SHP77 (cell line): ENCODE data around the gene GPC5.
"Not testable (repeated sequence)": the region's sequence is repeated elsewhere in the genome, so short reads cannot be mapped to it uniquely, and the experiment has no call there.

ENCODE experiments used
- DNase-seq, 2 experiments: peaks; one replicate each; lab custom pipeline; 2025; lab: John Stamatoyannopoulos, UW

The GPC5 gene

GRCh38 chr13:91879360-91879759 is 480.9 kb downstream of the GPC5 start:
- no peak for DNase-seq

GRCh38 chr13:91882918-91883317 is 484.5 kb downstream of the GPC5 start:
- DNase-seq, result no peak

GRCh38 chr13:91889641-91890040 is 491.2 kb downstream of the GPC5 start:
- no peak for DNase-seq

GRCh38 chr13:91891141-91891540 is 492.7 kb downstream of the GPC5 start:
- no peak for DNase-seq

- DNase-seq, result no peak
Measured at GRCh38 chr13:91893040-91893439, 494.6 kb downstream of the GPC5 start.

DNA sequence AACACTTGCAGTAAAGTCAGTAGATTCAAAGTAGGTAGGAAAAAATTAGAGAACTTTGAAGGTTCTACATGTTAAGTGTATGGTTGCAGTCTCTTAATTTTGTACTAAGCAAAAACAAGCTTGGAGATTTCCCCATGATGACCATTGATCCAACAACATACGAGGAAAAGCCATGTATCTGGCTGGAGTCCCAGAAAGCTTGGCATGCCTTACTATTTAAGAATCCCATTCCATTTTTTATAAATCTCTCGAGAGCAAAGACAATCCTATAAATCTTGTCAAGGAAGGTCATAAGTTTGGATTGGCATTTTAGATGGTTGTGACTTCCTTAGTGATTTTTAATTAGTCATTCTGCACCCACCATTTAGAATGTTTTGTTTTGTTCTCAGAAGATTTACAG is 495.9 kb downstream of the GPC5 start:
- no peak for DNase-seq

DNA sequence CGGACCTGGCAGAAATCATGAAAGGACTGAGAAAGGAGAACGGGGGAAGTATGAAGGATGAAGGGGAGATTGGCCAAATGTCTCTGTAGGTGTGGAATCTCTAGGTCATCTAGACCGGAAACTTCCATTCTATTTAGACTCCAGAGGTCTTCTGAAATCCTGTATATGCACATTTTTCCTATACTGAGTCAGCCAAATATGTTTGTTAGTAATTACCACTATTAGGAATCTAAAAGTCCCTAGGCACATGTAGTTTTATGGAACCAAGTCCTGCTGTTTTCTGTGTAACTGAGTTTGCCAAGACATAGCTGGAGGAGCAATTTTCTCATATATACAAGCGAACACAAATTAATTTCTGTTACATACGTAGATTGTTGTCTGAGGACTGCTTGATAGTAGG is 498.1 kb downstream of the GPC5 start:
- DNase-seq, result no peak

DNA sequence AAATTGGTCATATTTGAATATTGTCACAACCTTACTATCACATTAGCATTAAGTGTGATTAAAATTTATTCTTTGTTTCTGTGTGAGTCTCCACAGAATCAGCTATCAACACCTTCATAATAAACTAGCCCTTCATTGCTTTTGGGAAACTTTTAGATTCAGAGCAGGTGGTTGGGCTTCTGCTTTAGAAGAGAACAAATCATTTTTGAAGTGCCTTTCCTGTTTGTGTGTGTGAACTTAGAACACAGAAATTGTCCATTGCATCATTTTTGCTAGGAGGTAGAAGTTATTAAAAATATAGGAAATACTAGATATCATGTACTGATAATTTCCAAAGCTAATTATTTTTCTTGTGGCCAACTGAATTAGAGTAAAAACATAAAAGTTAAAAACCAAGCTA is 500.6 kb downstream of the GPC5 start:
- not testable (repeated sequence) for DNase-seq

- DNase-seq, result no peak
Measured at GRCh38 chr13:91902291-91902690, 503.9 kb downstream of the GPC5 start.

DNA sequence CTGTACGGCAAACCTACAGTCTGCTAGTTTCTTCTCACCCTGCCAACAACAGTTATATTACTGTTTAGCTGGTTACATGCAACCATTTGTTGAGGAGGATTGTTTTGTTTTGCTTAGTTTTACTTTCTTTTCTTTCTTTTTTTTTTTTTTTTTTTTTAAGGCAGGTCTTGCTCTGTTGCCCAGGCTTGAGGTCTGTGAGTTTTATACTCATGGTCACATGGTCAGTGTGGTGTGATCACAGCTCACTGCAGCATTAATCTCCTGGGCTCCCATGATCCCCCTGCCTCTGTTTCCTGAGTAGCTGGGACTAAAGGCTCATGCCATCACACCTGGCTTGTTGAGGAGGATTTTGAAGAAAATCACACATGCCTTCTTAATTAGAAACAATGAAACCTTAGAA is 505.6 kb downstream of the GPC5 start:
- DNase-seq, result no peak

DNA sequence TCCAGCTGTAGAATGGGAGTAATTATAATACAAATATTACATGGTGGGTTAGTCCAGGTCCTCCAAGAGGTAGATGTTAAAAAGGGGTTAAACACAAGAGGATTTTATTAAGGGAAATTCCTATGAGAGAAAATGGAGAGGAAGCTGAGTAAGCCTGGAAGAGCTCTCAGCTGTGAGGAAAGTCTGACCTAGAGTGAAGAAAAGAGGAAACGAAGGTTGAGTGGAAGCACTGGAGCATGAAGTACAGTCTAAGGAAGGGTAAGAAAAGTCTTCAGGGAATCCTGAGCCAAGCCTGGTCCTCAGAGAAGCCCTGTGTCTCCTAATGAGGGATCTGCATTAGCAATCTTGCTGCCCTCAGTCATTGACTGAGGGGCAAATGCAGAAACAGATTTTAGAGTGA is 506.2 kb downstream of the GPC5 start:
- no peak for DNase-seq

- no peak for DNase-seq
Measured at GRCh38 chr13:91907398-91907797, 509.0 kb downstream of the GPC5 start.

DNA sequence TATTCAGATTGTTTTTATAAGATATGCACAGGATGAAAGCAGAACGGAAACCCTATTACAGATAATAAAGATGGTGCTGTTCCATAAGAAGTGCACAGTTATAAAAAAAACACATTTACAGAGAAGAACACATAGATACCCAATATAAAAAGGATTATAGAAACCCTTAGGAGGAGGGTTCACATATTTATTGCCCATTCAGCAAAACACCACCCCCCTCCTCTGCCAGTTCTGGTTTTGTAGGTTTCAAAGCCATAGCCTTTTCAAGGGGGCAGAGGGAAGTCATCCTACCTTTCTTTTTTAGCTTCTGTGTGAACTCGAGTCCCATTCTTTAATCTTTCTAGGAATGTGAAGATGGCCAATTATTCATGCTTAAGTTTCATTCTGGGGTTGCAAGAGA is 511.2 kb downstream of the GPC5 start:
- no peak for DNase-seq

DNA sequence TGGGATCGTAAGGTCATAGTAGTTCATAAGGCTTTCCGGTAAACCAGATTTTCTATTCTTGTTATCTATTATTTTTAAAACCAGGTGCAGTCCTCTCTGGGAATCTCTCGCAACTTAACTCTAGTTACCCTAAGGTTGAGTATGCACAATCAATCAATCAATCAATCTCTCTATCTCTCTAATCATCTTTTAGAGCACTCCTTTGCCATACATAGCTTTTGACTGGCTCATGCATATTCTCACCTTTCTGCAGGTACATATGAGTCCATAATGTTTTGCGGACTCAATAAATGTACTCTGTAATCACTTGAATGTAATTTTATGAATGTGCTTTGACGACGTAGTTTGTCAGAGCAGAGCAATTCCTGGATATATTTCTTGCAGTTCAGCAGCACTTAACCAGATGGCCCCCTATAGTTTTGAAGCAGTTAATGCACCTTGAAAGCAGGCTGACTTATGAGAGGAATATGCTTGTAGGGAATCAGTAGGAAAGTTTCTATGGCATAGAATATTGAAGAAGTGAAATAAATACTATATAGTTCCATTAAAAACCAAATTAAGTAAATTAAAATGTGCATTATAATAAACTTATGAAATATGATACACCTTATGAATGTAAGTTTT is 524.7 kb downstream of the GPC5 start:
- peak in 1 of 2 experiments; percentile 42 for DNase-seq

DNA sequence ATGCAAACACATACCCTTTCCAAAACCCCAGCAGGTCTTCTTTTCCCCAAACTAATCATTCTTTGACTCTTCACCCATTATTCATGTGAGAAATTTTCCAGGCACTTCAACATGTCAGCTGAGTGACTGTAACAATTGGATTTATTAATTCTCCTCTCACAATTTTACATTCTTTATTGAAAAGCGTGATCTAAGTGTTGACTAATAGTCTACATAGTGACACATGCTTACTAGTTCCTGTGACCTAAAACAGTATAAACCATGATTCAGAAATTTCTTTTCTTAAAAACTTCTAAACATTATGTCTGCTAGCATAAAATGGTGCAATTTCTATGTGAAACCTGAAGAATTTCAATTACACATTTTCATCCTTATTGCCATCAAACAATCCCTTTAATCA is 532.3 kb downstream of the GPC5 start:
- no peak for DNase-seq

GRCh38 chr13:91934354-91934753 is 535.9 kb downstream of the GPC5 start:
- DNase-seq, result no peak

DNA sequence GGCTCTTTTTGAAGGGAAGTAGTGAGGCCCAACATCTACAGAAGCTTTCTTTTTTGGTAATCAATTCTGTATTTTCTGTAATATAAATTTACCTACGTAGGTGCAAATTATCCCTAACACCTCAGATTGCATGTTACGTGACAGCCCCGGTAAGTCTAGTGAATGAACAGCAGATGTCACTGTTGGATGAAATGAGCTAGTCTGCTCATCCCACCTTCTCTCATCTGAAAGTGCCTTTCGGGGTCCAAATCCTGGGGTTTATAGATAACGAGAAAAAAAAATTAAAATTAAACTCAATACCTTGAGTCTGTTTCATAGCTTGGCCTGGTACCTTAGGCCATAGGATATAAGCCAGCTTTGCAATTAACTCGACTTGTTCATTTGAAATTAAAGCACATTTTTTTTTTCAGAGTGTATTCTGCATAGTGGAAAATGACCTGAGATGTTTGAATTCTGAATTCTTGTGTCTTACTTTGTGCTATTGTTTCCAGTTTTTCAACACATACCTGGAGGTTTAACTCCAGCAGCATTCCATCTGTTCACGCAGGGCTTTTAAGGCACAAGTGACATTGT is 548.2 kb downstream of the GPC5 start:
- DNase-seq, result peak; percentile 66 to 76

DNA sequence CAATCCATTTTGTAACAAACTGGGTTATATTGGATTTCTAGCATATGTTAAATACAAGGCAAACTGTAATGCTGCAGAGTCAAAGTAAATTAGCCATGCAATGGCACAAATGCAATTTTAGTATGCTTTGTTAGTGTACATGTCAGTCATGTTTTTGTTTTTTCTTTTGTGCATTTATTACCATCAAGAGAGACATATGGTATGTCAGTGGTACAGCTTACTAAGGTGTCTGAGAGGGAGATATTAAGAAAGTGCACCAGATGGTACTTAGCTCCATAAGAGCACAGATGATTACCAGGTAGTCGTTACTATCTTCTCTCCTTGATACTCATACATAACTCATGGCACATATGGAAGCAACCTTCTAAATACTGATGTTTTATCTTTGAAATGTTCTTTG is 550.3 kb downstream of the GPC5 start:
- no peak for DNase-seq

GRCh38 chr13:91950803-91951202 is 552.4 kb downstream of the GPC5 start:
- no peak for DNase-seq

GRCh38 chr13:91955546-91956355 is 557.3 kb downstream of the GPC5 start:
- no peak for DNase-seq

GRCh38 chr13:91960947-91961346 is 562.5 kb downstream of the GPC5 start:
- no peak for DNase-seq

DNA sequence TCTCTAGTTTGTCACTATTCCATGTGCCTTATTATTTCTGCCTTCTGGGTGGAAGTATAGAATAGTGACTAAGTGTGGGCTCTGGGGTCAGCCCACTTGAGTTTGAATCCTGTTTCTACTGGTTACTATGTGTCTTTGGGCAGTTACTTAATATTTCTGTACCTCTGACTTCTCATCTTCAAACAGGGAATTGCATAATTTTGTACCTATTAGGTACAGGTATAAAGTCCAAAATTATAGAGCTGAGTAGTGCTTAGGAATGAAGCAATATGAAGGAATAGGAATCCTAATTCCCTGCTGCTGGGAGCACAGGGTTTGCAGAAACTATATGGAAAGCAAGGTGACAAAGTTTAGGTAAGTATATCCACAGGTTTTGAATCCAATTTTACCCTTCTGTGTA is 564.5 kb downstream of the GPC5 start:
- DNase-seq, result no peak

DNA sequence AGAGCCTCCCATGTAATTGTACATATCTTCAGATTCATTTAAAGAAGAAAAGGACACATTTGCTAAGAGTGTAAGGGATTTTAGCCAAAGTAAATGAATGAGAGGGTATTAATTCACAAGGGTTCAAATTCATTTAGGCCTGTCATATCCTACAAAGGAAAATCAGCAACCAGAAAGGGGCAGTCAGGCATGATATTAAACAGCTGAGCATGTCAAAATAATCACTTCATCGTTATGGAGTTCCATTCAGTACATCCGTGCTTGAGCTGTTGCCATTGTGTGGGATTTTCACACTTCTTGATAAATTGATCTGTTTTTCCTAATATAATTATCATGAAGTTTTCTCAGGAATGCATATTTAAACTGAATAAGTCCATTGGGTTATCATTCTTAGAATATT is 567.1 kb downstream of the GPC5 start:
- DNase-seq, result no peak
